A549 treated with AZD9567 at 1 μM for 4 hours (cell line): ENCODE measurements around the gene EEF1A2. TPM values are rescaled to one million over a fixed set of nuclear protein-coding genes. Genes with fewer than 3 reads are reported as not detected.

Experiments used
- total RNA-seq: library from RNA; stranded (reverse); fragments of 200-300 nt; extraction: Qiagen RNA extraction; gene quantifications from 5 replicates; pipeline ENCODE4 v1.2.3, GENCODE V29; 2022; ENCODE audit not compliant: insufficient read depth

EEF1A2 gene
- 120 to 184 TPM (median 152 TPM) in 5 replicates for total RNA-seq

DNA sequence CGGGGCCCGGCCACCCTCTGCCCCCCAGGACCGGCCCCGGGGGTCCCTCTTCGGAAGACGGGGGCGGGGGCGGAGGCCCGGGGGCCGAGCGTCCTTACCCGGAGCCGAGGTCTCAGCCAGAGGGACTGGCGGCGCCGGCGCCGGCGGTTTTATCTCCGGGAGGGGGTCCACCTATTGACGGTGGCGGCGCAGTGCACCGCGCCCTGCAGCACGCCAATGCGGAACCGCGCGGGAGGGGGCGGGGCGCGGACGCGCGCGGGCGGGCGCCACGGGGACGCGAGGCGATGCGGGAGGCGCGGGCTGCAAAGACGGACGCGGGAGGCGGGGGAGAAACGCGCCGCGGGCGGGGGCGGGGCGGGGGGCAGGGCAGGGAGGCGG, at the start of gene EEF1A2:
EEF1A2 (minus strand) TSS at position 124 of the 378 bp plus-strand sequence. CDS start 1,320 bp downstream, outside the sequence.

DNA sequence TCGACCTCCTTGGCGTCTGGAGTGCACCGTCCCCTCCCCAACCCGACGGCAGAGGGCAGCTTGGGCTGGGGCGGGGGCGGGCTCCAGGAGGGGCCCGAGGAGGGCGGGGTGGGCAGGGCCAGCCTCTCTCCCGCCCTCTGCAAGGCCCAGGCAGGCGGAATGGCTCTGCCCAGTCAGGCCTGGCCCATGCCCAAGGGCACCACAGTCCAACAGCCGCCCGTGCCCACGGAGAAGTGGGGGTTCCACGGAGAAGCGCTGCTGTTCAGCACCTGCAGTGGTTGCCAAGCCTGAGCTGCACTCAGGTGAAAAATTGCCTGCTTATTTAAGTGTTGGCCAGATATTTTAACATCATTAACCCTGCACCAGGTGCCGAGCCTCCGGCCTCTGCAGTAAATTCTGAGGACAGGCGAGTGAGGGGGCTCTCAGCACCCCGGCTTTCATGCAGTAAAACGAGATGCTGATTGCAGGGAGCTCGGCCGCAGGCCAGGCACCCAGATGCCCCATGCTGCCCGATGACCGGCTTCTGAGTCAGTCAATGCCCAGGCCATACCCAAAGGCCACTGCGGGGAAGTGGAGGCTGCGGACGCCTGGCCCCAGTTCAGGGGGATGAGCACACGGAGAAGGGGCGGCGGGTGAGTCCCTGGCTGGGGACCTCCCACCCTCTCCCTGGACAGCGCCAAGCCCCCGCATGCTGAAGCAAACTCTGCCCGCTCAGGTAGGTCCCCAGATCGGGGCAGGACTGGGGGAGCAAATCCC, 49.0 kb upstream of the EEF1A2 start, which contains the start of gene SRMS:
SRMS (minus strand) TSS at position 25 of the 756 bp plus-strand sequence. CDS start 286 bp downstream, outside the sequence.

DNA sequence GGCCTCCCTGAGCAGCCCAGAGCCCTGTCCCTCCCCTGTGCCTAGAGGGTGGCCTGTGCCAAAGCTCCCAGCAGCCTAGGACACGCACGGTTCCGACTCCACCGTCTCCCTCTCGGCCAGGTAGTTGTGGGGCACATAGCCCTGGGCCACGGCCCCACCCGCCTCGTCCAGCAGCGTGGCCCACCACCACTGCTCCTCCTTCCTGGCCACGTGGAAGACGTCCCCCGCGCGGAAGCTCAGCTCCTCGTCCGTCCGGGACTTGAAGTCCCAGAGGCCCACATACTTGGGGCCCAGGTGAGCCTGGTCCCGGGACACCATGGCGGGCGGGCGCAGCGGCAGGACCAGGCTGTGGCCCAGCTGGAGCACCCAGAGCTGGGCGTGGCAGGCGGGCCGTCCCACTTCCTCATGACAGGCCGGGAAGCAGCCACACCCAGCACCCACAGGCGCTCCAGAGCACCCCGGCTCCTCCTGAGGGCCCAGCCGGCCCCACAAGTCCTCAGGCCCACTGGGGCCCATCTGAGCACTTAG, 38.2 kb upstream of the EEF1A2 start, which contains the start of gene PTK6:
PTK6 (minus strand) TSS at position 380 of the 528 bp plus-strand sequence; CDS start at position 318, 62 bp downstream.

DNA sequence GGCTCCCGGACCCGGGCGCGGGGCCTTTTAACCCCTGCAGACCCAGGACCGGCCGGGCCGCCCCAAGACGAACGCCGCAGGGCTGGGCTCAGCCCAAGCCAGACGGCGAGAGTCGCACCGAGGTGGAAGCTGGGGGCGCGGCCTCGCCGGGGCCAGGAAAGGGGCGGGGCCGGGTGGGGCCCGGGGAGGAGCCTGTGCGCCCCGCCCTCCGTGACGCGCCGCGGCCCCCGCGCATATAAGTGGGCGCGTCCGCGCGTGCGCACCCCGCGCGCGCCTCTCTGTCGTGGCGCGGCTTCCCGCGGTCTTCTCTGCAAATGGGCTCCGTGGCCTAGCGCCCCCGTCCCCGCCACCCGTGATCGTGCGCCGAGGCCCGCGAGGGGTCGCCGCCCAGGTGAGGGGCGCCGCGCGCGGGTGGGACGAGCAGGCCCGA, 21.6 kb upstream of the EEF1A2 start, which contains the start of gene PPDPF:
PPDPF (plus strand) TSS at position 262 of the 430 bp plus-strand sequence. CDS start 544 bp downstream, outside the sequence.

DNA sequence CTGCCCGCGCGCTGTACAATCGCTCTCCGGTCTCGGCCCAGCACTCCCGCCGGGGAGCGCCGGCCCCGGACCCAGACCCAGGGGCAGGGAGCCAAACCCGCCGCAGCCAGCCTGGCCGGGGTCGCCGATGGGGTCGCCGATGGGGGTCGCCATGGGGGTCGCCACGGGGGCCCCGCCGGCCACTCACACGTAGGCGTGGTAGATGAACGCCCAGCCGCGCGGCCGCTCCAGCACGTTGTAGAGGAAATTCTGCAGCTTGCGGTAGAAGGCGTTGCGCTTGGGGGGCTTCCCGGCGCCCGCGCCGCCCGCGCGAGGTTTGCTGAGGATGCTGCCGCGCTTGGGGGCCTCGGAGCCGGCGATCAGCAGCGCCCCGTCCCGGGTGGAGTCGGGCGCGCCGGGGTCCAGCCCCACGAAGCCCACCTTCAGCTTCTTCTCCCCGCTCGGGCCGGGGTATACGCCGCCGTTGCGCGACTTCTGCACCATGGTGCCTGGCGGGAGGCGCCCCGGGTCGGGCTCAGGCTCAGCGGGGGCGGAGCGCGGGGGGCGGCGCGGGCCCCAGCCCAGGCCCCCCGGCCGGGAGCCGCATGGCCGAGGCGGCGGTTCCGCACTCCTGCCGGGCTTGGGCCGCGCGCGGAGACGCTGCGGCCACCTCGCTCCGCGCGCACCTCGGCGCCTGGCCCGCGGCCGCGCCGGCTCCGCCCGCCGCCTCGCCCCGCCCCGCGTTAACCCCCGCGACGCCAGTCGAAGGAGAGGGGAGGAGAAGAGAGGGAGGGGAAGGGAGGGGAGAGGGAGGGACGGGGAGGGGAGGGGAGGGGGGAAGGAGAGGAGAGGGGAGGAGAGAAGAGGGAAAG, 26.7 kb downstream of the EEF1A2 start, which contains the start of gene KCNQ2:
KCNQ2 (minus strand) TSS at position 675 of the 851 bp plus-strand sequence; CDS start at position 483, 192 bp downstream.

Other genes with a start within 250 kb of the EEF1A2 start
- 3.4 to 6.3 TPM (median 4.4 TPM) in 5 replicates for gene NKAIN4, start 244.6 kb downstream of the EEF1A2 start, total RNA-seq
- 64.0 to 81.6 TPM (median 75.4 TPM) in 5 replicates for gene ARFGAP1, start 226.3 kb downstream of the EEF1A2 start, total RNA-seq
- 0.79 to 1.2 TPM (median 0.96 TPM) in 4 of 5 replicates, not detected in the other for gene COL20A1, start 205.9 kb downstream of the EEF1A2 start, total RNA-seq
- gene CHRNA4, start 137.7 kb downstream of the EEF1A2 start, total RNA-seq, result 0.22 to 0.33 TPM (median 0.26 TPM) in 4 of 5 replicates, not detected in the other
- 0.46 to 0.77 TPM (median 0.50 TPM) in 4 of 5 replicates, not detected in the other for gene KCNQ2, start 26.4 kb downstream of the EEF1A2 start, total RNA-seq
- 265 to 354 TPM (median 319 TPM) in 5 replicates for gene PPDPF, start 21.7 kb upstream of the EEF1A2 start, total RNA-seq
- 2.7 to 4.8 TPM (median 3.2 TPM) in 5 replicates for gene PTK6, start 38.3 kb upstream of the EEF1A2 start, total RNA-seq
- gene SRMS, start 48.7 kb upstream of the EEF1A2 start, total RNA-seq, result 0.10 to 0.15 TPM (median 0.10 TPM) in 4 of 5 replicates, not detected in the other
- gene FNDC11, start 55.1 kb upstream of the EEF1A2 start, total RNA-seq, result 0.09 to 0.27 TPM (median 0.26 TPM) in 4 of 5 replicates, not detected in the other
- 16.7 to 27.1 TPM (median 23.0 TPM) in 5 replicates for gene HELZ2, start 75.2 kb upstream of the EEF1A2 start, total RNA-seq
- gene GMEB2, start 128.0 kb upstream of the EEF1A2 start, total RNA-seq, result 9.9 to 10.4 TPM (median 10.2 TPM) in 5 replicates
- 7.1 to 11.6 TPM (median 9.6 TPM) in 5 replicates for gene STMN3, start 154.3 kb upstream of the EEF1A2 start, total RNA-seq
- 5.3 to 10.2 TPM (median 8.0 TPM) in 5 replicates for gene RTEL1, start 159.2 kb upstream of the EEF1A2 start, total RNA-seq
- 0.94 to 1.3 TPM (median 0.98 TPM) in 4 of 5 replicates, not detected in the other for gene TNFRSF6B, start 197.6 kb upstream of the EEF1A2 start, total RNA-seq
- 19.5 to 40.9 TPM (median 38.8 TPM) in 5 replicates for gene ARFRP1, start 208.9 kb upstream of the EEF1A2 start, total RNA-seq
- gene ZGPAT, start 209.0 kb upstream of the EEF1A2 start, total RNA-seq, result 26.8 to 30.4 TPM (median 28.6 TPM) in 5 replicates
- 1.8 to 11.6 TPM (median 10.8 TPM) in 5 replicates for gene LIME1, start 237.6 kb upstream of the EEF1A2 start, total RNA-seq
- 60.1 to 101 TPM (median 93.3 TPM) in 5 replicates for gene SLC2A4RG, start 240.7 kb upstream of the EEF1A2 start, total RNA-seq